ENCODE measurements around the gene CEP85L. TPM values are rescaled to one million over a fixed set of nuclear protein-coding genes. Genes with fewer than 3 reads are reported as not detected.

The CEP85L gene
- polyA plus RNA-seq, 1 of the 3 experiments (the other 2 are of a cell fraction): 1.1 TPM

DNA sequence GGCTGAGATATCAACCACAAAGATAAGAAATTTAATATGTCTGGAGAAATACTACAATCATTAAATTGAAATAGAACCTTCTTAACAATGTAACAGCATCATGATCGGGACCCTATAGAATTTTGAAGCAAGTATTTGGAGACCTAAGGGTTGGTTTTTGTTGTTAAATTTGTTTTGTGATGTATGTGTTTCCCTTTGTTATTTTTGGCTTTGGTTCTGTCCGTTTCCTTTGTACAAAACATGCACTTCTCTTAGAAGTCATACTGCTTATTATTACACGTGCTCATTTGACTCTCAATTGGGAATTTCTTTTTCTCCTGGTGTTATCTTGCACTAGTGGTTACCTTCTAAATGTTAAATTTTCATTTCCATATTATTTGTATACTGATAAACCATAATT lies 107.3 kb downstream of the CEP85L start:
- POLR2A ChIA-PET: no interaction called here
- Histone ChIP-seq H3K9me3 (no peaks in the 10 kb centered on the region), H3K9me2 (no peaks in the 10 kb centered on the region), H3K9ac (no peak overlapping the region), H3K4me1 (ENCODE audit: control insufficient read depth in 1 of 2, insufficient read depth in 2 of 2, low read depth in 1 of 2, low read length in 1 of 2) (no peaks in the 10 kb centered on the region; a peak in 1 of 4 replicates), H3K27me3 (ENCODE audit: insufficient read depth) (no peaks in the 10 kb centered on the region), H3K36me3 (replicated peaks in 1 of 2; ENCODE audit: control insufficient read depth in 1 of 2, insufficient read depth in 2 of 2, low read length in 1 of 2) (no peaks in the 10 kb centered on the region), H3K4me2 (no peak overlapping the region), H3K79me2 (ENCODE audit: insufficient read depth) (peaks cover 8% of the 10 kb centered on the region; the same call in 1 of the 2 replicates), H4K20me1 (ENCODE audit: insufficient read depth) (no peaks in the 10 kb centered on the region), H2AFZ (ENCODE audit: low read depth) (no peak overlapping the region), H3K4me3 (ENCODE audit: low read depth in 2 of 2, low read length in 1 of 2) (no peak overlapping the region), H3F3A (replicated peaks; ENCODE audit: insufficient read depth) (no peaks in the 10 kb centered on the region), H3K27ac (ENCODE audit: low read depth in 2 of 2, low read length in 1 of 2) (no peak overlapping the region)
- no peak for TF ChIP-seq IRF3 (IDR thresholded peaks at IDR 0.05; ENCODE audit: low read depth, low read length)
- no peak for DNase-seq
- 99% methylated on average over 3 of the region's 3 CpGs for WGBS (ENCODE audit: low lambda C conversion rate)
- CTCF ChIA-PET: interaction anchor here (1.0 kb wide), 1 partner anchor 257 kb away, joined by 3 read pairs; no protein-coding TSS in a partner anchor

DNA sequence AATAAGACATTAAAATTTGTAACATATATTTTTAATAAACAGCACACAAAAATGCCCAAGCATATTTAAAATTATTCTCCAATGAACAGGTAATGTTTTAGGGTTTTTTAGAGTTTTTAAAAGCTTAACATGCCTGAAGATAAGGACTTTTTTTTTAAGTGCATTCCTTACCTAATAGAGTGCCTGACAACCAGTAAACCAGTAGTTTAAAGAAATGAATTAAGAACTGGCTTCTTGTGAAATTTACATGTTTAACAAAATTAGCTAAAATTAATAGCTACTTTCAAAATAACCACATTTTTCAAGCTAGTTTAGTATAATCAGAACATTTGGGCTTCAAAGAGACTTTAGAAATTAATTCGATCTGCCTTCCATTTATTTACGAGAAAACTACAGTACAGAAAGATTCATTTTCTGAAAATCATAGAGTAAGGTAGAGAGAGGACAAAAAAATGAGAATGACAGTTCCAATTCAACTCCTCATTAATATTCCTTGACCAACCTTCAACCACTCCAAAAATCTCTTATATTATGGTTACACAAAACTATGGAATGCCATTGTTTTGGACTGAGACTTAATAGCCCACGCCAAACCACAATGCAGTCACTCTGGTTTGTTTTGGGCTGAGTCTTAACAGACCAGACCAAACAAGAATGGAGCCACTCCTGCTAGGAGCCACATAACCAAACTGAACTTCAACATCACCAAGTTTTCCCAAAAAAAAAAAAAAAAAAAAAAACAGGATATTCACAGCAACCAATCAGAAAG lies 109.0 kb downstream of the CEP85L start:
- WGBS (ENCODE audit: low lambda C conversion rate): 92% methylated on average over 3 of the region's 3 CpGs
- Histone ChIP-seq H3F3A (replicated peaks; ENCODE audit: insufficient read depth) (peaks cover 6% of the 10 kb centered on the region), H3K9me2 (no peaks in the 10 kb centered on the region), H3K9ac (no peak overlapping the region), H3K4me3 (ENCODE audit: low read depth in 2 of 2, low read length in 1 of 2) (no peak overlapping the region), H4K20me1 (ENCODE audit: insufficient read depth) (no peaks in the 10 kb centered on the region), H3K4me2 (no peak overlapping the region), H3K4me1 (ENCODE audit: control insufficient read depth in 1 of 2, insufficient read depth in 2 of 2, low read depth in 1 of 2, low read length in 1 of 2) (no peaks in the 10 kb centered on the region; a peak in 1 of 4 replicates), H3K27ac (ENCODE audit: low read depth in 2 of 2, low read length in 1 of 2) (peak overlapping the region in 1 of 2 experiments; percentile 23; a peak in 1 of 4 replicates), H3K27me3 (ENCODE audit: insufficient read depth) (no peaks in the 10 kb centered on the region), H2AFZ (ENCODE audit: low read depth) (no peak overlapping the region), H3K36me3 (replicated peaks in 1 of 2; ENCODE audit: control insufficient read depth in 1 of 2, insufficient read depth in 2 of 2, low read length in 1 of 2) (no peaks in the 10 kb centered on the region), H3K9me3 (no peaks in the 10 kb centered on the region), H3K79me2 (ENCODE audit: insufficient read depth) (peaks cover 8% of the 10 kb centered on the region; the same call in 1 of the 2 replicates)
- ChIA-PET CTCF (interaction anchor here (0.6 to 2.7 kb wide), 4 partner anchors 23 to 1815 kb away, joined by 3 to 10 read pairs (median 4); no protein-coding TSS in a partner anchor), POLR2A (no interaction called here)
- DNase-seq: no peak
- TF ChIP-seq GABPA (IDR thresholded peaks at IDR 0.05; ENCODE audit: low read depth) (no peak), MEF2A (IDR thresholded peaks at IDR 0.05; ENCODE audit: borderline replicate concordance, low read depth) (no peak), RCOR1 (IDR thresholded peaks at IDR 0.05; ENCODE audit: low read length) (no peak), GATA2 (CRISPR knock-in tag; IDR thresholded peaks at IDR 0.05) (no peak), FOXM1 (IDR thresholded peaks at IDR 0.05; ENCODE audit: low read depth) (no peak), SIN3A (IDR thresholded peaks at IDR 0.05; ENCODE audit: borderline replicate concordance, low read depth, low read length) (no peak), NFIC (IDR thresholded peaks at IDR 0.05; ENCODE audit: borderline replicate concordance) (peak; percentile 61), NRF1 (IDR thresholded peaks at IDR 0.05; ENCODE audit: low read depth, low read length) (no peak), EP300 (IDR thresholded peaks at IDR 0.05; ENCODE audit: borderline replicate concordance in 1 of 2, low read depth in 1 of 2, low read length in 1 of 2) (0 out of 4 replicates have a peak, but pooled peaks of 1 of the 2 experiments have one; percentile 34), FOXJ3 (CRISPR knock-in tag; IDR thresholded peaks at IDR 0.05) (no peak), POLR2AphosphoS5 (IDR thresholded peaks at IDR 0.05; ENCODE audit: low read depth, low read length) (no peak; the same call in 1 of the 2 replicates), YY1 (IDR thresholded peaks at IDR 0.05; ENCODE audit: low read depth) (no peak), TEAD4 (IDR thresholded peaks at IDR 0.05; ENCODE audit: borderline replicate concordance, insufficient read depth) (no peak), RXRA (IDR thresholded peaks at IDR 0.05; ENCODE audit: borderline replicate concordance, low read depth) (0 out of 2 replicates have a peak, but pooled peaks have one; percentile 12), EZH2phosphoT487 (IDR thresholded peaks at IDR 0.05; ENCODE audit: borderline replicate concordance, low read depth) (no peak), ELF1 (IDR thresholded peaks at IDR 0.05) (no peak), FOSL2 (IDR thresholded peaks at IDR 0.05; ENCODE audit: borderline replicate concordance, low read depth) (peak; percentile 21; the same call in 1 of the 2 replicates), JUND (IDR thresholded peaks at IDR 0.05) (peak; percentile 9; the same call in 1 of the 2 replicates), TAF1 (IDR thresholded peaks at IDR 0.05; ENCODE audit: borderline replicate concordance, low read depth, low read length) (no peak)
- TF ChIP-seq, protein P1, sequence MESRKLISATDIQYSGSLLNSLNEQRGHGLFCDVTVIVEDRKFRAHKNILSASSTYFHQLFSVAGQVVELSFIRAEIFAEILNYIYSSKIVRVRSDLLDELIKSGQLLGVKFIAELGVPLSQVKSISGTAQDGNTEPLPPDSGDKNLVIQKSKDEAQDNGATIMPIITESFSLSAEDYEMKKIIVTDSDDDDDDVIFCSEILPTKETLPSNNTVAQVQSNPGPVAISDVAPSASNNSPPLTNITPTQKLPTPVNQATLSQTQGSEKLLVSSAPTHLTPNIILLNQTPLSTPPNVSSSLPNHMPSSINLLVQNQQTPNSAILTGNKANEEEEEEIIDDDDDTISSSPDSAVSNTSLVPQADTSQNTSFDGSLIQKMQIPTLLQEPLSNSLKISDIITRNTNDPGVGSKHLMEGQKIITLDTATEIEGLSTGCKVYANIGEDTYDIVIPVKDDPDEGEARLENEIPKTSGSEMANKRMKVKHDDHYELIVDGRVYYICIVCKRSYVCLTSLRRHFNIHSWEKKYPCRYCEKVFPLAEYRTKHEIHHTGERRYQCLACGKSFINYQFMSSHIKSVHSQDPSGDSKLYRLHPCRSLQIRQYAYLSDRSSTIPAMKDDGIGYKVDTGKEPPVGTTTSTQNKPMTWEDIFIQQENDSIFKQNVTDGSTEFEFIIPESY (IDR thresholded peaks at IDR 0.05; ENCODE audit: borderline replicate concordance, low read depth): no peak
- TF ChIP-seq, protein P2, sequence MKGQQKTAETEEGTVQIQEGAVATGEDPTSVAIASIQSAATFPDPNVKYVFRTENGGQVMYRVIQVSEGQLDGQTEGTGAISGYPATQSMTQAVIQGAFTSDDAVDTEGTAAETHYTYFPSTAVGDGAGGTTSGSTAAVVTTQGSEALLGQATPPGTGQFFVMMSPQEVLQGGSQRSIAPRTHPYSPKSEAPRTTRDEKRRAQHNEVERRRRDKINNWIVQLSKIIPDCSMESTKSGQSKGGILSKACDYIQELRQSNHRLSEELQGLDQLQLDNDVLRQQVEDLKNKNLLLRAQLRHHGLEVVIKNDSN (IDR thresholded peaks at IDR 0.05; ENCODE audit: borderline replicate concordance, low read depth): no peak
- TF ChIP-seq, protein P3, sequence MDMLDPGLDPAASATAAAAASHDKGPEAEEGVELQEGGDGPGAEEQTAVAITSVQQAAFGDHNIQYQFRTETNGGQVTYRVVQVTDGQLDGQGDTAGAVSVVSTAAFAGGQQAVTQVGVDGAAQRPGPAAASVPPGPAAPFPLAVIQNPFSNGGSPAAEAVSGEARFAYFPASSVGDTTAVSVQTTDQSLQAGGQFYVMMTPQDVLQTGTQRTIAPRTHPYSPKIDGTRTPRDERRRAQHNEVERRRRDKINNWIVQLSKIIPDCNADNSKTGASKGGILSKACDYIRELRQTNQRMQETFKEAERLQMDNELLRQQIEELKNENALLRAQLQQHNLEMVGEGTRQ (IDR thresholded peaks at IDR 0.05; ENCODE audit: borderline replicate concordance, low read depth, low read length): no peak

All from SK-N-SH (cell line).